Activated CD8-positive, alpha-beta memory T cell treated with anti-CD3 and anti-CD28 coated beads, Interleukin-2, amount 50 U/mL, for 1 hour (primary cell): ENCODE measurements around the gene SMC1A.

ENCODE experiments used
- DNase-seq: peaks from one replicate; pipeline ENCODE4 v3.0.0-alpha.2; 2020; ENCODE audit errors: extremely low read depth

SMC1A gene

DNA sequence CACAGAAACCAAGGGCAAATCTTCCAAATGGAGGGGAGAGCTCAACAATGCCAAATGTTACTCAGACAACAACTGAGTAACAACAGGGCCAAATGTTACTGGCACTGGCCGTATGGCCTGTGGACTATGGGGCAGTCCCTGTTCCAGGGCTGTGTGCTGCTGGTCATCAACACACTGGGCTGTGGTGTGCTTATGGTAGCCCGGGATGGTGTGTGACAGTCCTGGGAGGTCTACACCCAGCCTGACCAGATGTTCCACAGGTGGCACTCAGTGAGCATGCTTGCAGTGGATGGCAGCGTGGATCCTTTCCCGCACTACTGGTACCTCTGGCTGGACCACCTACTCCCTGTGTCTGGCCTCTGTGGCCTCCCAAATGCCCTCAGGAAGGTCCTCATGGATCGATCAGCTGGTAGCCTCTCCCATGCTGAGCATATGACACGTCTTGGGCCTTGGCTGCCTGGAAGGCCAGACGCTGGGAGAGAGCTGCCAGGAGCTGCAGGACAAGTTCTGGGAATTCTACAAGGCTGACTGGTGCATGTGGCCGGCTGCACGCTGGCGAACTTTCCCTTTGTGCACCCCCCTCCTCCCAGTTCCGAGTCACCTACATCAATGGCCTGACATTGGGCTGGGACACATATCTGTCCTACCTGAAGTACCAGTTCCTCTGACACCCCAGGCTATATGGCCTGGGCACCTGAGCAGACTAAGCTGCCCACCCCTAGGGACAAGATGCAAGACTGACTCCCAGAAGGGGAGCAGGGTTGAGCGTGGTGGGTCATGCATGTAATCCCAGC lies 81.4 kb downstream of the SMC1A start:
- no peak for DNase-seq

DNA sequence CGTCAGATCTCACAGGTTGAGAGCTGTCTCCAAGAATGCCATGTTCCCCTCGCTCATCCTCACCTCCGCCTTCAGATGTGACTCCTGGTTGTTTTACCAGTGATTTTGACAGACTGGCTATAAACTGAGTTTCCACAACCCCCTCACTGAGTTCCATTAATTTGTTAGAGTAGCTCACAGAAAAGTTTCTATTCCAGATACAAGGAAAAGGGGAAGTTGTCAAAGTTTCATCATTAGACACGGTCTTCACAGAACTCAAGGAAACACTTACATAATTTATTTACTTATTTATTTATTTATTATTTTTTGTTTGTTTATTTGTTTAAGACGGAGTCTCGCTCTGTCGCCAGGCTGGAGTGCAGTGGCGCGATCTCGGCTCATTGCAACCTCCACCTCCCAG lies 85.4 kb downstream of the SMC1A start:
- DNase-seq = no peak

DNA sequence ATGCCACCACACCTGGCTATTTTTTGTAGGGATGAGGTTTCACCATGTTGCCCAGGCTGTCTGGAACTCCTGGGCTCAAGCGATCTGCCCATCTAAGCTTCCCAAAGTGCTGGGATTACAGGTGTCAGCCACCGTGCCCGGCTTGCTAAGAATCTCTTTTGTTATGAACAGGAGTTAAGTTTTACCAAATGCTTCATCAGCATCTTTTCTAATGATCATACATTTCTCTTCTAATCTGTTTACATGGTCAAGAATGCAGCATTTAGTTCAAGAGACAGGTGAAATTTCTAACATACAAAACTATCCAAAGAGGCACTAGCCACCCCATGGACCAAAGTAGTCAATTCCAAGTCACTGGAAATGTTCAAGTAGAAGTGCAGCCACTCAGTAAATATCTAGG lies 88.6 kb downstream of the SMC1A start:
- DNase-seq = no peak

DNA sequence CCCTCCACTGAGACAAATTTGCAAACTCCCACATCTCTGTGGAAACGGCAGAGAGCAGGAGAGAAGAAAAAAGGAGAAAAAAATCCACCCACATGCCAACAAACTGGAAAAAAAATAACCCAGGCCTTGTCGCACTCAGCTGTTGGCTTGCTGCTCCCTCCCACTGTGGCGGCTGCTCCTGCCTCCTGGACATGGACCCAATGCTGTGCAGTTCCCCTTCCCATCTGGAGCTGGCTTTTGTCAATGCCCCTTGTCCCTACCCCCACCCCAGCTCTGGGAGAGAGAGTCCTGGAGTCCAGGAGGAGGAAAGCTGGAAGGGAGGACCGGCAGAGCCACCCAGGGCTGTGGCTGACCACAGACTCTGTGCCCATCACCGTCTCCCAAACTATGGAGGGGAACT lies 90.2 kb downstream of the SMC1A start:
- DNase-seq = no peak

DNA sequence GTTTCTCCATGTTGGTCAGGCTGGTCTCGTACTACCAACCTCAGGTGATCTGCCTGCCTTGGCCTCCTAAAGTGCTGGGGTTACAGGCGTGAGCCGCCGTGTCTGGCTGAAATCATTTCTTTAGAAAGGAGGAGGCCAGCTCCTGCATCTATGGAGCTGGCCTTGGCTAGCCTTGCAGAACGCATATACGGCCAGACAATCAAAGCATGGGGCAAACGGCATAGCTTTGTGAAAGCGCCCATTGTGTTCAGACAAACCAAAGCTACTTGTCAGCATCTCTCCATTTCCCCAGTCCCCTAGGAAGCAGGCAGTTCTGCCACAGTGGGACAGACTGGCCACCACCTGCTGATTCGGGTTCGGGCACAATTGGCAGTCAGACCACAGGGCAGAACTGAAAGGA lies 92.1 kb downstream of the SMC1A start:
- no peak for DNase-seq

DNA sequence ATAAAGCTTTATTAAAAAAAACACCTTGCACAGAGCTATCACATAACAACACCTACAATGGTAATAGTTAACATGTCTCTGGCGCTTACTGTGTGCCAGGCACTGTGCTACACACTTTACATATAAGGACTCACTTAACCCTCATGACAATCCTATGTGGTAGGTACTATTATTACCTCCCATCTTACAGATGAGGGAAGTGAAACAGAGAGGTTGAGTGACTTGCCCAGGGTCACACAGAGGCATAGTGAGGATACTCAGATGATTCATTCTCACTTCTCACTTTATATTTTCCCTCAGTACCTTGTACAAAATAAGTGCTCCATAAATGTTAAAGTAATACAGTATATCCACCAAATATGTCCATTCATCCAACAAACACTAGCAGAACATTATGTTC lies 97.7 kb downstream of the SMC1A start:
- DNase-seq = no peak
